ENCODE measurements around the gene SETD3.
A peak's percentile ranks its signal among the peaks of the same experiment; 100 is the strongest.

The SETD3 gene

GRCh38 chr14:99395909-99396530 lies 84.6 kb downstream of the SETD3 start:
- no peaks in the 10 kb centered on the region for H3K9me2 ChIP-seq (ENCODE audit: low read depth, low read length)
- 0 out of 2 replicates have a peak, but pooled peaks cover 6% of the 10 kb centered on the region for H3K27me3 ChIP-seq (ENCODE audit: insufficient read depth, low read length)
- peaks cover 19% of the 10 kb centered on the region for H3K36me3 ChIP-seq (ENCODE audit: insufficient read depth, low read length)
- H3K4me1 ChIP-seq (ENCODE audit: insufficient read depth, low read length, severe bottlenecking), result no peaks in the 10 kb centered on the region
- H3K9ac ChIP-seq (ENCODE audit: low read length), result no peak overlapping the region
- H3F3A ChIP-seq (ENCODE audit: insufficient read depth, low read length), result no peaks in the 10 kb centered on the region
- no peak overlapping the region for H3K27ac ChIP-seq (ENCODE audit: low read depth, low read length, poor library complexity, severe bottlenecking)
- H3K4me3 ChIP-seq (ENCODE audit: low read depth, low read length, poor library complexity, severe bottlenecking), result no peak overlapping the region
- no peaks in the 10 kb centered on the region for H3K79me2 ChIP-seq (ENCODE audit: insufficient read depth, low read length)
- H4K20me1 ChIP-seq (ENCODE audit: insufficient read depth, low read length), result no peaks in the 10 kb centered on the region
- H2AFZ ChIP-seq (ENCODE audit: low read length), result no peak overlapping the region
- no peaks in the 10 kb centered on the region for H3K9me3 ChIP-seq (ENCODE audit: low read length)
- H3K4me2 ChIP-seq (ENCODE audit: low read length), result no peak overlapping the region
- no peak for TF ChIP-seq EZH2 (IDR thresholded peaks at IDR 0.05; ENCODE audit: borderline replicate concordance, low read length)
- TF ChIP-seq, protein P1, sequence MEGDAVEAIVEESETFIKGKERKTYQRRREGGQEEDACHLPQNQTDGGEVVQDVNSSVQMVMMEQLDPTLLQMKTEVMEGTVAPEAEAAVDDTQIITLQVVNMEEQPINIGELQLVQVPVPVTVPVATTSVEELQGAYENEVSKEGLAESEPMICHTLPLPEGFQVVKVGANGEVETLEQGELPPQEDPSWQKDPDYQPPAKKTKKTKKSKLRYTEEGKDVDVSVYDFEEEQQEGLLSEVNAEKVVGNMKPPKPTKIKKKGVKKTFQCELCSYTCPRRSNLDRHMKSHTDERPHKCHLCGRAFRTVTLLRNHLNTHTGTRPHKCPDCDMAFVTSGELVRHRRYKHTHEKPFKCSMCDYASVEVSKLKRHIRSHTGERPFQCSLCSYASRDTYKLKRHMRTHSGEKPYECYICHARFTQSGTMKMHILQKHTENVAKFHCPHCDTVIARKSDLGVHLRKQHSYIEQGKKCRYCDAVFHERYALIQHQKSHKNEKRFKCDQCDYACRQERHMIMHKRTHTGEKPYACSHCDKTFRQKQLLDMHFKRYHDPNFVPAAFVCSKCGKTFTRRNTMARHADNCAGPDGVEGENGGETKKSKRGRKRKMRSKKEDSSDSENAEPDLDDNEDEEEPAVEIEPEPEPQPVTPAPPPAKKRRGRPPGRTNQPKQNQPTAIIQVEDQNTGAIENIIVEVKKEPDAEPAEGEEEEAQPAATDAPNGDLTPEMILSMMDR (IDR thresholded peaks at IDR 0.05; ENCODE audit: low read length), result no peak

DNA sequence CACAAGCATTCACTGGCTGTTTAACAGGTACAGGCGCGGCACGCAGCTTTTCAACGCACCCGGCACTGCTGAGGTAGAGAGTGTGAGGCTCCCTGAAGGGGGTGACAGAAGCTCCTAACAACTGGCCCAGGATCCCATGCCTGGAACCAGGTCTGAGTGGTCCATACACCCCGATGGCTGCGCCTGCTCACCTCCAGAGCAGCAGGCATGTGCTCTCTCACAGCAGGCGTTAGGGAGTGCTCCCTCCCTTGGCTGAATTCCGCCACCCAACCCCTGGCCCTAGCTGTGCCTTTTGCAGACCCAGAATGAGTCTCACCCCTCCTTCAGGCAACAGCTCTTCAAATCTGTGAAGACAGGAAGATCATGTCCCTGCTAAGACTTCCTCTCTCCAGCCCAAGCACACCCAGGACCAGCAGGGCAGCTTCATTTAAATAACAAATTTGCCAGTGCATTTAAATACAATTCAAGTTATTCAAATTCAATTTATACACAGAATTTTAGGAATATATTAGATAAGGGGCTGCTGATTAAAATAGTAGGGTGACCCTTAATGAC lies 86.0 kb downstream of the SETD3 start:
- no peaks in the 10 kb centered on the region for H3K79me2 ChIP-seq (ENCODE audit: insufficient read depth, low read length)
- no peak overlapping the region for H3K4me2 ChIP-seq (ENCODE audit: low read length)
- H2AFZ ChIP-seq (ENCODE audit: low read length), result no peak overlapping the region
- TF ChIP-seq, protein P1 (IDR thresholded peaks at IDR 0.05; ENCODE audit: low read length), result no peak
- TF ChIP-seq EZH2 (IDR thresholded peaks at IDR 0.05; ENCODE audit: borderline replicate concordance, low read length), result no peak
- no peaks in the 10 kb centered on the region for H4K20me1 ChIP-seq (ENCODE audit: insufficient read depth, low read length)
- no peak overlapping the region for H3K27ac ChIP-seq (ENCODE audit: low read depth, low read length, poor library complexity, severe bottlenecking)
- peaks cover 13% of the 10 kb centered on the region for H3K36me3 ChIP-seq (ENCODE audit: insufficient read depth, low read length)
- no peak overlapping the region for H3K4me3 ChIP-seq (ENCODE audit: low read depth, low read length, poor library complexity, severe bottlenecking)
- no peaks in the 10 kb centered on the region for H3K9me3 ChIP-seq (ENCODE audit: low read length)
- H3K27me3 ChIP-seq (ENCODE audit: insufficient read depth, low read length), result peaks cover 10% of the 10 kb centered on the region; the same call in 1 of the 2 replicates
- no peaks in the 10 kb centered on the region for H3F3A ChIP-seq (ENCODE audit: insufficient read depth, low read length)
- H3K4me1 ChIP-seq (ENCODE audit: insufficient read depth, low read length, severe bottlenecking), result no peaks in the 10 kb centered on the region
- no peak overlapping the region for H3K9ac ChIP-seq (ENCODE audit: low read length)
- no peaks in the 10 kb centered on the region for H3K9me2 ChIP-seq (ENCODE audit: low read depth, low read length)

- H3K36me3 ChIP-seq (ENCODE audit: insufficient read depth, low read length), result peaks cover 2% of the 10 kb centered on the region; the same call in 1 of the 2 replicates
- TF ChIP-seq, protein P1 (IDR thresholded peaks at IDR 0.05; ENCODE audit: low read length), result peak; percentile 90
- TF ChIP-seq EZH2 (IDR thresholded peaks at IDR 0.05; ENCODE audit: borderline replicate concordance, low read length), result no peak
- H3K27me3 ChIP-seq (ENCODE audit: insufficient read depth, low read length), result peaks cover 11% of the 10 kb centered on the region; the same call in 1 of the 2 replicates
- H3F3A ChIP-seq (ENCODE audit: insufficient read depth, low read length), result no peaks in the 10 kb centered on the region
- H3K4me3 ChIP-seq (ENCODE audit: low read depth, low read length, poor library complexity, severe bottlenecking), result no peak overlapping the region
- H3K9me2 ChIP-seq (ENCODE audit: low read depth, low read length), result no peaks in the 10 kb centered on the region
- no peaks in the 10 kb centered on the region for H3K9me3 ChIP-seq (ENCODE audit: low read length)
- H4K20me1 ChIP-seq (ENCODE audit: insufficient read depth, low read length), result no peaks in the 10 kb centered on the region
- no peak overlapping the region for H3K9ac ChIP-seq (ENCODE audit: low read length)
- H3K27ac ChIP-seq (ENCODE audit: low read depth, low read length, poor library complexity, severe bottlenecking), result no peak overlapping the region
- H3K79me2 ChIP-seq (ENCODE audit: insufficient read depth, low read length), result no peaks in the 10 kb centered on the region
- no peak overlapping the region for H2AFZ ChIP-seq (ENCODE audit: low read length)
- H3K4me2 ChIP-seq (ENCODE audit: low read length), result no peak overlapping the region
- H3K4me1 ChIP-seq (ENCODE audit: insufficient read depth, low read length, severe bottlenecking), result no peaks in the 10 kb centered on the region
Observed at GRCh38 chr14:99393059-99393655, 87.5 kb downstream of the SETD3 start.

Data from OCI-LY1 (cell line).